Liver (tissue), 9 donors: ENCODE data around the gene UHRF2. TPM values are rescaled to one million over a fixed set of nuclear protein-coding genes. Genes with fewer than 3 reads are reported as not detected.

Experiments used
- DNase-seq: peaks from one replicate; pipeline ENCODE4 v3.0.0-alpha.2; 2017; ENCODE audit warnings: low spot score
- H3K27ac ChIP-seq, 2 donors: one replicate each; pipeline ENCODE4 v1.7.0; 2013; ENCODE audit warnings: inconsistent platforms in 2 of 2, low read length in 2 of 2, control low read depth in 1 of 2, low read depth in 1 of 2, mild to moderate bottlenecking in 1 of 2
- H3K27me3 ChIP-seq, 4 donors: one replicate each; pipeline versions ENCODE4 v1.6.1 to v1.7.0; 2013; ENCODE audit warnings: low read length in 3 of 4, inconsistent platforms in 1 of 4, mild to moderate bottlenecking in 1 of 4, moderate library complexity in 1 of 4; ENCODE audit not compliant: control insufficient read depth in 4 of 4, insufficient read depth in 4 of 4
- H3K36me3 ChIP-seq, 4 donors: one replicate each; pipeline versions ENCODE4 v1.6.1 to v1.7.0; 2013; ENCODE audit warnings: low read length in 3 of 4, mild to moderate bottlenecking in 3 of 4, low read depth in 1 of 4, moderate library complexity in 1 of 4; ENCODE audit not compliant: control insufficient read depth in 4 of 4, insufficient read depth in 3 of 4
- H3K4me1 ChIP-seq, 4 donors: one replicate each; pipeline versions ENCODE4 v1.6.1 to v1.7.0; 2013; ENCODE audit warnings: low read length in 3 of 4, mild to moderate bottlenecking in 3 of 4, moderate library complexity in 1 of 4; ENCODE audit not compliant: control insufficient read depth in 4 of 4, insufficient read depth in 4 of 4
- H3K4me3 ChIP-seq, 3 donors: one replicate each; pipeline versions ENCODE4 v1.6.1 to v1.7.0; 2013; ENCODE audit warnings: low read length in 3 of 3, control low read depth in 1 of 3, low read depth in 1 of 3, mild to moderate bottlenecking in 1 of 3
- H3K9ac ChIP-seq, 2 donors: one replicate each; pipeline ENCODE4 v1.7.0; 2013; ENCODE audit warnings: low read length in 2 of 2, mild to moderate bottlenecking in 2 of 2, moderate library complexity in 2 of 2, control low read depth in 1 of 2, low read depth in 1 of 2
- H3K9me3 ChIP-seq, 4 donors: one replicate each; pipeline versions ENCODE4 v1.6.1 to v1.7.0; 2013; ENCODE audit warnings: low read length in 3 of 4; ENCODE audit not compliant: control insufficient read depth in 4 of 4
- EGR1 ChIP-seq, 2 donors: IDR thresholded peaks; 2 replicates each; pipeline ENCODE4 v1.6.1; 2016 to 2018; ENCODE audit warnings: antibody characterized with exemption in 2 of 2, low read depth in 2 of 2
- FOXA1 ChIP-seq: IDR thresholded peaks from 2 replicates; pipeline ENCODE4 v1.6.1; 2016; ENCODE audit warnings: antibody characterized with exemption
- FOXA2 ChIP-seq: IDR thresholded peaks from 2 replicates; pipeline ENCODE4 v1.6.1; 2016; ENCODE audit warnings: antibody characterized with exemption
- GABPA ChIP-seq, 2 donors: IDR thresholded peaks in 1 of 2; conservative IDR thresholded peaks in 1 of 2; 2 replicates each; pipeline ENCODE4 v1.6.1; 2016; ENCODE audit warnings: antibody characterized with exemption in 2 of 2, mild to moderate bottlenecking in 1 of 2, moderate library complexity in 1 of 2
- HNF4A ChIP-seq, 2 donors: conservative IDR thresholded peaks; 2 replicates each; pipeline ENCODE4 v1.6.1; 2016; ENCODE audit warnings: antibody characterized with exemption in 2 of 2, mild to moderate bottlenecking in 2 of 2
- HNF4G ChIP-seq: IDR thresholded peaks from 2 replicates; pipeline ENCODE4 v1.6.1; 2016; ENCODE audit warnings: antibody characterized with exemption
- JUND ChIP-seq, 2 donors: IDR thresholded peaks; 2 replicates each; pipeline ENCODE4 v1.6.1; 2016; ENCODE audit warnings: antibody characterized with exemption in 2 of 2
- MAX ChIP-seq: IDR thresholded peaks from 2 replicates; pipeline ENCODE4 v1.6.1; 2016; ENCODE audit warnings: antibody characterized with exemption
- NR2F2 ChIP-seq: IDR thresholded peaks from 2 replicates; pipeline ENCODE4 v1.6.1; 2016; ENCODE audit warnings: antibody characterized with exemption
- RAD21 ChIP-seq, 2 donors: IDR thresholded peaks; 2 replicates each; pipeline ENCODE4 v1.6.1; 2016; ENCODE audit warnings: antibody characterized with exemption in 2 of 2, mild to moderate bottlenecking in 2 of 2
- REST ChIP-seq: IDR thresholded peaks from 2 replicates; pipeline ENCODE4 v1.6.1; 2016; ENCODE audit warnings: antibody characterized with exemption, mild to moderate bottlenecking
- RXRA ChIP-seq, 2 donors: IDR thresholded peaks; 2 replicates each; pipeline ENCODE4 v1.6.1; 2017 to 2018; ENCODE audit warnings: antibody characterized with exemption in 2 of 2, mild to moderate bottlenecking in 1 of 2
- SP1 ChIP-seq: IDR thresholded peaks from 2 replicates; pipeline ENCODE4 v1.6.1; 2018; ENCODE audit warnings: antibody characterized with exemption, mild to moderate bottlenecking
- TAF1 ChIP-seq: conservative IDR thresholded peaks from 2 replicates; pipeline ENCODE4 v1.6.1; 2016; ENCODE audit warnings: antibody characterized with exemption, mild to moderate bottlenecking
- YY1 ChIP-seq: IDR thresholded peaks from 2 replicates; pipeline ENCODE4 v1.6.1; 2016; ENCODE audit warnings: antibody characterized with exemption, mild to moderate bottlenecking
- ZBTB33 ChIP-seq: IDR thresholded peaks from 2 replicates; pipeline ENCODE4 v1.6.1; 2016; ENCODE audit warnings: antibody characterized with exemption
- WGBS: extraction: QIAGEN DNeasy Blood & Tissue Kit; methylation state at CpG from one replicate; pipeline ENCODE4 v1.1.7; 2013; 5-methylcytosine and 5-hydroxymethylcytosine counted together
- polyA plus RNA-seq, 2 donors: library from polyadenylated mRNA; stranded (reverse) in 1 of 2; unstranded in 1 of 2; fragments of 200-250 nt in 1 of 2; fragments of >200 nt in 1 of 2; fragmentation: Nextera tagmentation in 1 of 2; extraction: Ambion mirVana in 1 of 2; gene quantifications; one replicate each; pipeline versions ENCODE4 v1.2.1 to v1.2.3, GENCODE V29; 2013 to 2015
- total RNA-seq, 2 donors: library from RNA; depleted of rRNA; stranded (reverse); fragments of >200 nt; gene quantifications; one replicate each; pipeline ENCODE4 v1.2.3, GENCODE V29; 2014
- TF ChIP-seq, protein P1 (sequence below): fragments of 150-350 bp; IDR thresholded peaks from 2 replicates; pipeline ENCODE4 v1.5.1; 2017; ENCODE audit warnings: improper control_type of control experiment, low read depth, low read length; ENCODE audit not compliant: missing input control
- TF ChIP-seq, protein P2 (sequence below): IDR thresholded peaks from 2 replicates; pipeline ENCODE4 v1.6.1; 2016; ENCODE audit warnings: antibody characterized with exemption
- donor health status: healthy.
- donor health status: healthy.
- donor health status: healthy.
- donor health status: healthy.
- donor health status: healthy.

UHRF2 gene
- total and polyA plus RNA-seq, 4 donors: 5.7 to 34.1 (median 16.9) TPM

GRCh38 chr9:6552498-6553121 lies 139.6 kb downstream of the UHRF2 start:
- no peak for DNase-seq
- Histone ChIP-seq H3K9ac (no peak overlapping the region), H3K4me1 (no peaks in the 10 kb centered on the region), H3K27ac (no peak overlapping the region), H3K9me3 (no peaks in the 10 kb centered on the region), H3K27me3 (no peaks in the 10 kb centered on the region), H3K36me3 (peaks cover 8 to 68% (median 48%) of the 10 kb centered on the region in 4 donors), H3K4me3 (no peak overlapping the region)
- WGBS: 90% methylated on average over 7 of the region's 7 CpGs
- TF ChIP-seq SP1 (no peak), HNF4G (no peak), GABPA (IDR thresholded peaks at IDR 0.05 in 1 of 2, conservative IDR thresholded peaks at IDR 0.05 in 1 of 2) (no peak), HNF4A (conservative IDR thresholded peaks at IDR 0.05) (no peak), JUND (IDR thresholded peaks at IDR 0.05) (no peak), FOXA1 (no peak), RAD21 (IDR thresholded peaks at IDR 0.05) (no peak), EGR1 (IDR thresholded peaks at IDR 0.05; ENCODE audit: low read depth in 2 of 2) (no peak), RXRA (IDR thresholded peaks at IDR 0.05) (no peak), REST (no peak), NR2F2 (no peak), ZBTB33 (no peak), YY1 (no peak), TAF1 (no peak), MAX (no peak), FOXA2 (no peak)
- TF ChIP-seq, protein P1, sequence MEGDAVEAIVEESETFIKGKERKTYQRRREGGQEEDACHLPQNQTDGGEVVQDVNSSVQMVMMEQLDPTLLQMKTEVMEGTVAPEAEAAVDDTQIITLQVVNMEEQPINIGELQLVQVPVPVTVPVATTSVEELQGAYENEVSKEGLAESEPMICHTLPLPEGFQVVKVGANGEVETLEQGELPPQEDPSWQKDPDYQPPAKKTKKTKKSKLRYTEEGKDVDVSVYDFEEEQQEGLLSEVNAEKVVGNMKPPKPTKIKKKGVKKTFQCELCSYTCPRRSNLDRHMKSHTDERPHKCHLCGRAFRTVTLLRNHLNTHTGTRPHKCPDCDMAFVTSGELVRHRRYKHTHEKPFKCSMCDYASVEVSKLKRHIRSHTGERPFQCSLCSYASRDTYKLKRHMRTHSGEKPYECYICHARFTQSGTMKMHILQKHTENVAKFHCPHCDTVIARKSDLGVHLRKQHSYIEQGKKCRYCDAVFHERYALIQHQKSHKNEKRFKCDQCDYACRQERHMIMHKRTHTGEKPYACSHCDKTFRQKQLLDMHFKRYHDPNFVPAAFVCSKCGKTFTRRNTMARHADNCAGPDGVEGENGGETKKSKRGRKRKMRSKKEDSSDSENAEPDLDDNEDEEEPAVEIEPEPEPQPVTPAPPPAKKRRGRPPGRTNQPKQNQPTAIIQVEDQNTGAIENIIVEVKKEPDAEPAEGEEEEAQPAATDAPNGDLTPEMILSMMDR: no peak
- TF ChIP-seq, protein P2, sequence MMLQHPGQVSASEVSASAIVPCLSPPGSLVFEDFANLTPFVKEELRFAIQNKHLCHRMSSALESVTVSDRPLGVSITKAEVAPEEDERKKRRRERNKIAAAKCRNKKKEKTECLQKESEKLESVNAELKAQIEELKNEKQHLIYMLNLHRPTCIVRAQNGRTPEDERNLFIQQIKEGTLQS: no peak
